Mesenchymal stem cell (in vitro differentiated cells and primary cell): ENCODE results near the gene ADPRHL1.

Source experiments
- DNase-seq: peaks from one replicate; pipeline ENCODE4 v3.0.0-alpha.2; 2013
- H2AFZ ChIP-seq: one replicate; pipeline ENCODE4 v1.6.1; 2013; ENCODE audit warnings: low read depth, mild to moderate bottlenecking, control low read depth, inconsistent platforms, low read length, moderate library complexity
- H2AK5ac ChIP-seq: 2 replicates; pipeline ENCODE4 v1.6.1; 2013; ENCODE audit warnings: low read length, moderate library complexity, mild to moderate bottlenecking, inconsistent platforms; ENCODE audit not compliant: severe bottlenecking
- H2BK120ac ChIP-seq: one replicate; pipeline ENCODE4 v1.6.1; 2013; ENCODE audit warnings: low read depth, mild to moderate bottlenecking, inconsistent platforms, low read length, moderate library complexity
- H2BK12ac ChIP-seq, 2 experiments: one replicate each; pipeline ENCODE4 v1.6.1; 2013; ENCODE audit warnings: inconsistent platforms in 2 of 2, low read length in 2 of 2, mild to moderate bottlenecking in 2 of 2, moderate library complexity in 2 of 2, control low read depth in 1 of 2
- H2BK15ac ChIP-seq: one replicate; pipeline ENCODE4 v1.6.1; 2013; ENCODE audit warnings: mild to moderate bottlenecking, low read depth, inconsistent platforms; ENCODE audit not compliant: poor library complexity, severe bottlenecking
- H2BK5ac ChIP-seq: 2 replicates; pipeline ENCODE4 v1.6.1; 2013; ENCODE audit warnings: low read depth, mild to moderate bottlenecking, low read length, control low read depth, inconsistent platforms; ENCODE audit not compliant: poor library complexity, severe bottlenecking
- H3K14ac ChIP-seq, 2 experiments: one replicate each; pipeline ENCODE4 v1.6.1; 2013; ENCODE audit warnings: inconsistent platforms in 2 of 2, low read length in 2 of 2, control low read depth in 1 of 2, mild to moderate bottlenecking in 1 of 2, moderate library complexity in 1 of 2
- H3K18ac ChIP-seq, 2 experiments: one replicate each; pipeline ENCODE4 v1.6.1; 2013; ENCODE audit warnings: inconsistent platforms in 2 of 2, low read length in 2 of 2, control low read depth in 1 of 2, low read depth in 1 of 2, mild to moderate bottlenecking in 1 of 2
- H3K23ac ChIP-seq, 2 experiments: one replicate each; pipeline ENCODE4 v1.6.1; 2013; ENCODE audit warnings: inconsistent platforms in 2 of 2, low read length in 2 of 2, mild to moderate bottlenecking in 2 of 2, moderate library complexity in 2 of 2, control low read depth in 1 of 2
- H3K27ac ChIP-seq: 2 replicates; pipeline ENCODE4 v1.5.1; 2013; ENCODE audit warnings: mild to moderate bottlenecking, moderate library complexity, low read length, control low read depth, inconsistent platforms; ENCODE audit not compliant: poor library complexity, severe bottlenecking
- H3K27me3 ChIP-seq, 2 experiments: 2 replicates each; pipeline versions ENCODE4 v1.6.1 to v1.7.0; 2013; ENCODE audit warnings: low read length in 2 of 2, mild to moderate bottlenecking in 2 of 2, moderate library complexity in 2 of 2, control low read depth in 1 of 2, inconsistent platforms in 1 of 2; ENCODE audit not compliant: control insufficient read depth in 1 of 2, insufficient read depth in 1 of 2
- H3K36me3 ChIP-seq, 2 experiments: 2 replicates each; pipeline versions ENCODE4 v1.6.1 to v1.7.0; 2013; ENCODE audit warnings: low read length in 2 of 2, control low read depth in 1 of 2, inconsistent platforms in 1 of 2, low read depth in 1 of 2, mild to moderate bottlenecking in 1 of 2; ENCODE audit not compliant: insufficient read depth in 2 of 2, control insufficient read depth in 1 of 2
- H3K4ac ChIP-seq, 2 experiments: one replicate each; pipeline ENCODE4 v1.6.1; 2013; ENCODE audit warnings: inconsistent platforms in 2 of 2, low read length in 2 of 2, mild to moderate bottlenecking in 2 of 2, moderate library complexity in 2 of 2, control low read depth in 1 of 2, low read depth in 1 of 2
- H3K4me1 ChIP-seq: 2 replicates; pipeline ENCODE4 v1.6.1; 2013; ENCODE audit warnings: low read depth, low read length, control low read depth; ENCODE audit not compliant: control insufficient read depth, insufficient read depth
- H3K4me2 ChIP-seq: 2 replicates; pipeline ENCODE4 v1.6.1; 2013; ENCODE audit warnings: low read length, mild to moderate bottlenecking, inconsistent platforms; ENCODE audit not compliant: poor library complexity, severe bottlenecking
- H3K4me3 ChIP-seq, 2 experiments: 2 replicates each; pipeline versions ENCODE4 v1.5.1 to v1.7.0; 2013; ENCODE audit warnings: low read length in 2 of 2, mild to moderate bottlenecking in 2 of 2, control low read depth in 1 of 2, low read depth in 1 of 2; ENCODE audit not compliant: insufficient read depth in 1 of 2
- H3K79me1 ChIP-seq: replicated peaks from 2 replicates; pipeline ENCODE4 v1.6.1; 2013; ENCODE audit warnings: mild to moderate bottlenecking, control low read depth, low read length, inconsistent platforms; ENCODE audit not compliant: poor library complexity, severe bottlenecking
- H3K9ac ChIP-seq: 2 replicates; pipeline ENCODE4 v1.7.0; 2013; ENCODE audit warnings: mild to moderate bottlenecking, low read length, moderate library complexity
- H3K9me3 ChIP-seq: 2 replicates; pipeline ENCODE4 v1.7.0; 2013; ENCODE audit warnings: mild to moderate bottlenecking, low read length; ENCODE audit not compliant: control insufficient read depth
- H4K8ac ChIP-seq: one replicate; pipeline ENCODE4 v1.6.1; 2013; ENCODE audit warnings: inconsistent platforms, mild to moderate bottlenecking, low read length, moderate library complexity
- H4K91ac ChIP-seq: one replicate; pipeline ENCODE4 v1.6.1; 2013; ENCODE audit warnings: mild to moderate bottlenecking, low read length, inconsistent platforms
- WGBS: methylation state at CpG from one replicate; pipeline ENCODE4 v1.1.7; 2013; ENCODE audit warnings: mixed read lengths; 5-methylcytosine and 5-hydroxymethylcytosine counted together

Gene ADPRHL1

GRCh38 chr13:113433391-113433916, 19.8 kb downstream of the ADPRHL1 start:
- Histone ChIP-seq H3K4me2 (no peak overlapping the region), H3K9ac (no peak overlapping the region), H3K9me3 (no peaks in the 10 kb centered on the region), H3K27ac (no peak overlapping the region), H4K91ac (no peak overlapping the region), H3K18ac (no peak overlapping the region), H3K4ac (no peak overlapping the region), H2AFZ (no peak overlapping the region), H2BK15ac (no peak overlapping the region), H3K27me3 (no peaks in the 10 kb centered on the region), H3K79me1 (no peaks in the 10 kb centered on the region), H3K14ac (no peak overlapping the region), H3K4me3 (no peak overlapping the region), H3K4me1 (peaks cover 7% of the 10 kb centered on the region), H2BK5ac (no peak overlapping the region), H2BK12ac (no peak overlapping the region), H2AK5ac (no peak overlapping the region), H2BK120ac (no peak overlapping the region), H4K8ac (no peak overlapping the region), H3K36me3 (peaks cover 0 to 12% of the 10 kb centered on the region in 2 experiments), H3K23ac (no peak overlapping the region)
- 95% methylated on average over 7 of the region's 21 CpGs for WGBS
- no peak for DNase-seq

GRCh38 chr13:113432506-113433270, 20.6 kb downstream of the ADPRHL1 start:
- Histone ChIP-seq H4K8ac (no peak overlapping the region), H3K36me3 (peaks cover 0 to 13% of the 10 kb centered on the region in 2 experiments), H3K4me3 (no peak overlapping the region), H3K9ac (no peak overlapping the region), H2BK120ac (no peak overlapping the region), H2AFZ (no peak overlapping the region), H2BK15ac (no peak overlapping the region), H3K18ac (no peak overlapping the region), H2BK12ac (no peak overlapping the region), H3K4me1 (peaks cover 7% of the 10 kb centered on the region), H2BK5ac (no peak overlapping the region), H3K4me2 (no peak overlapping the region), H3K4ac (no peak overlapping the region), H3K27ac (no peak overlapping the region), H3K9me3 (no peaks in the 10 kb centered on the region), H2AK5ac (no peak overlapping the region), H4K91ac (no peak overlapping the region), H3K14ac (peak overlapping the region in 1 of 2 experiments; percentile 23), H3K23ac (no peak overlapping the region), H3K27me3 (no peaks in the 10 kb centered on the region), H3K79me1 (no peaks in the 10 kb centered on the region)
- WGBS: 90% methylated on average over 34 of the region's 34 CpGs
- DNase-seq: no peak

DNA sequence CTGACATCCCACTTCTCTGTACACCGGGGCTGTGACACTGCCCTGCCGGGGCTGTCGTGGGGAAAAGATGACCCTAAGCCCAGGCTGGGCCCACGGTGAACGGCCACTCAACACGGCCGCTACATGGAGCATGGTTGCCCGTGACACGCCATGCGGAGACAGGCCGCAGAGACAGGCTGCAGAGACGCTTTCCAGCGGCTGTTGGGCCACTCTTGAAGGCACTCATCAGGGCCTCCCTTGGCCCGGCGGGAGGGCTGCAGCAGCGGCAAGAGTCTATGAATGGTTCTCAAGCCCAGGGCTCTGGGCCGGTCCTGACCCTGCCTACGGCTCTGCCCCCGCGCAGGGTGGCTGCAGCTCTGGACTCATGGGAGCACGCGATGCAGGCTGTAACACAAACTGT, 22.1 kb downstream of the ADPRHL1 start:
- no peaks in the 10 kb centered on the region for H3K27me3 ChIP-seq
- H2AFZ ChIP-seq: no peak overlapping the region
- H2AK5ac ChIP-seq: no peak overlapping the region
- no peak overlapping the region for H3K4me3 ChIP-seq
- no peak overlapping the region for H3K23ac ChIP-seq
- H4K8ac ChIP-seq: no peak overlapping the region
- H2BK15ac ChIP-seq: no peak overlapping the region
- no peaks in the 10 kb centered on the region for H3K9me3 ChIP-seq
- H3K79me1 ChIP-seq: no peaks in the 10 kb centered on the region
- H4K91ac ChIP-seq: no peak overlapping the region
- H2BK120ac ChIP-seq: no peak overlapping the region
- H2BK5ac ChIP-seq: no peak overlapping the region
- no peak overlapping the region for H3K14ac ChIP-seq
- H3K4ac ChIP-seq: no peak overlapping the region
- 90% methylated on average over 20 of the region's 22 CpGs for WGBS
- H2BK12ac ChIP-seq: no peak overlapping the region
- peaks cover 3% of the 10 kb centered on the region for H3K4me1 ChIP-seq
- H3K36me3 ChIP-seq: peaks cover 0 to 12% of the 10 kb centered on the region in 2 experiments
- no peak overlapping the region for H3K18ac ChIP-seq
- H3K9ac ChIP-seq: no peak overlapping the region
- H3K27ac ChIP-seq: no peak overlapping the region
- no peak overlapping the region for H3K4me2 ChIP-seq
- DNase-seq: no peak

DNA sequence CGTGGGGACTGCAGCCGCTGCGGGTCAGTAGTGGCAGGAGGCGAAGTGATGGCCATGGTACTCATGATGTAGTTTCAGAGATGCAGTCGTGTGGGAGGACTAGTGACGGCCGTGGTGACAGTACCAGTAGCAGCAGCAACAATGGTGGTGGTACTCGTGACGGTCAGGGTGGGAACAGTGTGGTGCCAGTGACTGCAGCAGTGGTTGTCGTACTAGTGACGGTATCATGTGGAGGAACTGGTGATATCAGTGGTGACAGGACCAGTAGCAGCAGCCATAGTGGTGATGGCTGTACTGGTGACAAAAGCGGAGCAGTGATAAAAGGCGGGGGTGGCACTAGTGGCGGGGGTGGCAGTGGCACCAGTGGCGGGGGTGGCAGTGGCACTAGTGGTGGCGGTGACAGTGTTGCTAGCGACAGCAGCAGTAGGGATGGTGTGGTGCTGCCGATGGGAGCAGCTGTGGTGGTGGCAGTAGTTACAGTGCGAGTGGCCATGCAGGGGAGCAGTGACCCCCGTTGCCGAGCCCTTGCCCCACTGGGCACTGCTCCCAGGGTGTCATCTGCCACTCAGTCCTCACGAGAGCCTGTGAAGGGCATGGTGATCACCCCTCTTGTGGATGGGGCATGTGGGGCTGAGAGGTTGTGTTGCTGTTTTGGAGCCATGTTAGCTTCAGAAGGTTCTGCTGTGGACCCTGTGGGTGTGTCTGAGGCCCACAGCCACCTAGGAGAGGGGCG, 22.7 kb downstream of the ADPRHL1 start:
- H2BK120ac ChIP-seq: no peak overlapping the region
- no peak overlapping the region for H3K23ac ChIP-seq
- no peak overlapping the region for H2BK15ac ChIP-seq
- no peak overlapping the region for H3K14ac ChIP-seq
- no peak overlapping the region for H2AFZ ChIP-seq
- H3K27me3 ChIP-seq: no peaks in the 10 kb centered on the region
- no peak overlapping the region for H3K4ac ChIP-seq
- H3K4me1 ChIP-seq: peaks cover 3% of the 10 kb centered on the region
- no peak for DNase-seq
- H4K8ac ChIP-seq: no peak overlapping the region
- H2BK12ac ChIP-seq: no peak overlapping the region
- H3K79me1 ChIP-seq: no peaks in the 10 kb centered on the region
- peak overlapping the region; percentile 25 for H4K91ac ChIP-seq
- H2AK5ac ChIP-seq: no peak overlapping the region
- H3K18ac ChIP-seq: no peak overlapping the region
- no peak overlapping the region for H3K4me3 ChIP-seq
- H3K9ac ChIP-seq: no peak overlapping the region
- 95% methylated on average over 22 of the region's 23 CpGs for WGBS
- H3K27ac ChIP-seq: no peak overlapping the region
- H3K9me3 ChIP-seq: no peaks in the 10 kb centered on the region
- no peak overlapping the region for H2BK5ac ChIP-seq
- H3K4me2 ChIP-seq: no peak overlapping the region
- H3K36me3 ChIP-seq: peaks cover 0 to 12% of the 10 kb centered on the region in 2 experiments
